Measurements from ENCODE around the gene REEP1. TPM values are rescaled to one million over a fixed set of nuclear protein-coding genes. Genes with fewer than 3 reads are reported as not detected.

The REEP1 gene
- total RNA-seq, 4 donors from 2014 or later = 46.1 to 95.1 (median 74.9) TPM

DNA sequence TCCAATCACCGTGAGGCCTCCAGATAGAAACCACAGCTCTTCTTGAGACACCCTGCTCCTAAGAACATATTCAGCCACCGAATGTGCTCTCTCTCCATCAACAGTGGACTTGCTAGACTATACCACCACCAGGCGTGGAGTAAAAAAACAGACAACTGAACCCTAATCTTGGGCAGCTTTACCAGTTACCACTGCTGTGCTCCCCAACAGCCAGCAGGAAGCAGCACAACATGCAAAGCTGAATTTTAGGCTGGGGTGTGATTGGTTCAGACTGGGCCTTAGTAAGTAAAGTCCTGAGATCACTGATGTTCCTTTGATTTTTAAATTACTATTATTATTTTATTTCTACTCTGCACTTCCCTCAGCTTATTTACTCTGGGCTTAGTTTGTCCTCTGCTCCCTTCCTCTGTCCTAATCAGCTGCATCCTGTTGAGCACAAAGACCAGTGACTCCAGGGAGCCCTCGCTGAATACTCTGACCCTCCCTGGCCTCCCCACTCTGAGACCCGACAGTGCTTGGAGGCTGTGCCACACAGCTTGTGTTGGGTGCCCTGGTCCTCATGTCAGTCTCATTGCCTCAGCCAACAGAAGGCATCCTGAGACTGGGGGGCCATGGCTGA lies 116.3 kb downstream of the REEP1 start:
- peak overlapping the region; percentile 91 to 98 (median 93) for H3K27ac ChIP-seq (replicated peaks in 1 of 4)
- intact Hi-C loops (cut with DNase I) = loop anchor here (2.0 to 5.0 kb wide), 2 partner anchors 76 to 146 kb away; no protein-coding TSS in a partner anchor
- H3K9me3 ChIP-seq = no peaks in the 10 kb centered on the region
- WGBS = 39% methylated on average over 5 of the region's 5 CpGs
- peak; percentile 57 to 60 for TF ChIP-seq POLR2AphosphoS5 (IDR thresholded peaks at IDR 0.05)
- TF ChIP-seq, protein P1, sequence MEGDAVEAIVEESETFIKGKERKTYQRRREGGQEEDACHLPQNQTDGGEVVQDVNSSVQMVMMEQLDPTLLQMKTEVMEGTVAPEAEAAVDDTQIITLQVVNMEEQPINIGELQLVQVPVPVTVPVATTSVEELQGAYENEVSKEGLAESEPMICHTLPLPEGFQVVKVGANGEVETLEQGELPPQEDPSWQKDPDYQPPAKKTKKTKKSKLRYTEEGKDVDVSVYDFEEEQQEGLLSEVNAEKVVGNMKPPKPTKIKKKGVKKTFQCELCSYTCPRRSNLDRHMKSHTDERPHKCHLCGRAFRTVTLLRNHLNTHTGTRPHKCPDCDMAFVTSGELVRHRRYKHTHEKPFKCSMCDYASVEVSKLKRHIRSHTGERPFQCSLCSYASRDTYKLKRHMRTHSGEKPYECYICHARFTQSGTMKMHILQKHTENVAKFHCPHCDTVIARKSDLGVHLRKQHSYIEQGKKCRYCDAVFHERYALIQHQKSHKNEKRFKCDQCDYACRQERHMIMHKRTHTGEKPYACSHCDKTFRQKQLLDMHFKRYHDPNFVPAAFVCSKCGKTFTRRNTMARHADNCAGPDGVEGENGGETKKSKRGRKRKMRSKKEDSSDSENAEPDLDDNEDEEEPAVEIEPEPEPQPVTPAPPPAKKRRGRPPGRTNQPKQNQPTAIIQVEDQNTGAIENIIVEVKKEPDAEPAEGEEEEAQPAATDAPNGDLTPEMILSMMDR (IDR thresholded peaks at IDR 0.05) = peak; percentile 92 to 99 (median 97)
- TF ChIP-seq POLR2A (IDR thresholded peaks at IDR 0.05; ENCODE audit: low read depth) = no peak
- TF ChIP-seq EP300 (IDR thresholded peaks at IDR 0.05) = no peak
- no peaks in the 10 kb centered on the region for H3K27me3 ChIP-seq
- no peak overlapping the region for H3K4me3 ChIP-seq
- no peak for DNase-seq (ENCODE audit: extremely low spot score)
- H3K4me1 ChIP-seq = peaks cover 48 to 56% (median 55%) of the 10 kb centered on the region in 4 donors
- H3K36me3 ChIP-seq = peaks cover 0 to 7% (median 1%) of the 10 kb centered on the region in 4 donors

DNA sequence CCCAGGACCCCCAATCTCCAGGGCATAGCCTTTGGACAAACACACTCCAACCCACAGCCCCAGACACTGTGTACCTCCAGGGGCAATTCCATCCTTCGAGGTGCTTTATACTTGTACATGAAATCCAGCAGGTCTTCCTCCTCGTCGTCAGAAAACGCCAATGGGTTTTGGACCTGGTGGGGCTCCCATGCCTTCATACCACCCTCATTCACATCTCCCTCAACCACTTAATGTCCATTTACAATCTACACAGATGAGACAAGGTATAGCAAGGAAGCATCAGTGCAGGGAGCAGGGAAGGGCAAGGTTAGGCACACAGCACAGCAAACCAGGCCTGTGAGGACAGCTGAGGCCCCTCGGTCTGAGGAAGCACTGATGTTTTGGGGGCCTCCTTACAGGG lies 117.5 kb downstream of the REEP1 start:
- Histone ChIP-seq H3K27ac (replicated peaks in 1 of 4) (peak overlapping the region in 1 of 4 donors; percentile 98), H3K9me3 (no peaks in the 10 kb centered on the region), H3K4me1 (peaks cover 37 to 43% (median 42%) of the 10 kb centered on the region in 4 donors), H3K4me3 (no peak overlapping the region), H3K27me3 (no peaks in the 10 kb centered on the region), H3K36me3 (peaks cover 0 to 15% (median 8%) of the 10 kb centered on the region in 4 donors)
- 86% methylated on average over 5 of the region's 5 CpGs for WGBS
- no peak for DNase-seq (ENCODE audit: extremely low spot score)
- no peak for TF ChIP-seq EP300 (IDR thresholded peaks at IDR 0.05)
- no peak for TF ChIP-seq POLR2AphosphoS5 (IDR thresholded peaks at IDR 0.05)
- intact Hi-C loops (cut with DNase I) = loop anchor here (2.0 to 5.0 kb wide), 2 partner anchors 77 to 147 kb away; no protein-coding TSS in a partner anchor

DNA sequence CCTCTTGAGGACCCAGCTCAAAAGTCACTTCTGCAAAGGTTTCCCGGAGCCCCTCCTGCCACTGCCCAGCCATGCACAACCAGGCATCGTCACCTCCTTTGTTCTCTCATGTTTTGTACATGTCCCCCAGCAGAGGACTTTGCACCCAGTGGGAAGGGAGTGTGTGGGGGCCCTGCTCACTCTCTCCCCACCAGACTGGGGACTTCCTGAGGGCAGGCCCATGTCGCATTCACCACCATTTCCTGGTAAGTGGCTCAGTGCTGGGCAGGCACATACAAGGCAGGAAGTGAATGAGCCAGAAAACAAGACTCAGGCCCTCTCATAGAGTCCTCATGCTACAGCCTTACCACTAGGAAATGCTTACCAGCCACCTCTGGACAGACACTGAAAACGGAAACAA lies 119.3 kb downstream of the REEP1 start:
- TF ChIP-seq, protein P1 (IDR thresholded peaks at IDR 0.05) = no peak
- no peak for TF ChIP-seq POLR2AphosphoS5 (IDR thresholded peaks at IDR 0.05)
- TF ChIP-seq POLR2A (IDR thresholded peaks at IDR 0.05; ENCODE audit: low read depth) = no peak
- no peak for TF ChIP-seq EP300 (IDR thresholded peaks at IDR 0.05)
- DNase-seq (ENCODE audit: extremely low spot score) = no peak
- H3K27me3 ChIP-seq = no peaks in the 10 kb centered on the region
- H3K4me1 ChIP-seq = peaks cover 19 to 42% (median 35%) of the 10 kb centered on the region in 4 donors
- 84% methylated on average over 4 of the region's 4 CpGs for WGBS
- intact Hi-C loops (cut with DNase I) = no loop called here
- no peaks in the 10 kb centered on the region for H3K9me3 ChIP-seq
- no peak overlapping the region for H3K4me3 ChIP-seq
- H3K36me3 ChIP-seq = peaks cover 0 to 18% (median 11%) of the 10 kb centered on the region in 4 donors
- H3K27ac ChIP-seq (replicated peaks in 1 of 4) = no peak overlapping the region

DNA sequence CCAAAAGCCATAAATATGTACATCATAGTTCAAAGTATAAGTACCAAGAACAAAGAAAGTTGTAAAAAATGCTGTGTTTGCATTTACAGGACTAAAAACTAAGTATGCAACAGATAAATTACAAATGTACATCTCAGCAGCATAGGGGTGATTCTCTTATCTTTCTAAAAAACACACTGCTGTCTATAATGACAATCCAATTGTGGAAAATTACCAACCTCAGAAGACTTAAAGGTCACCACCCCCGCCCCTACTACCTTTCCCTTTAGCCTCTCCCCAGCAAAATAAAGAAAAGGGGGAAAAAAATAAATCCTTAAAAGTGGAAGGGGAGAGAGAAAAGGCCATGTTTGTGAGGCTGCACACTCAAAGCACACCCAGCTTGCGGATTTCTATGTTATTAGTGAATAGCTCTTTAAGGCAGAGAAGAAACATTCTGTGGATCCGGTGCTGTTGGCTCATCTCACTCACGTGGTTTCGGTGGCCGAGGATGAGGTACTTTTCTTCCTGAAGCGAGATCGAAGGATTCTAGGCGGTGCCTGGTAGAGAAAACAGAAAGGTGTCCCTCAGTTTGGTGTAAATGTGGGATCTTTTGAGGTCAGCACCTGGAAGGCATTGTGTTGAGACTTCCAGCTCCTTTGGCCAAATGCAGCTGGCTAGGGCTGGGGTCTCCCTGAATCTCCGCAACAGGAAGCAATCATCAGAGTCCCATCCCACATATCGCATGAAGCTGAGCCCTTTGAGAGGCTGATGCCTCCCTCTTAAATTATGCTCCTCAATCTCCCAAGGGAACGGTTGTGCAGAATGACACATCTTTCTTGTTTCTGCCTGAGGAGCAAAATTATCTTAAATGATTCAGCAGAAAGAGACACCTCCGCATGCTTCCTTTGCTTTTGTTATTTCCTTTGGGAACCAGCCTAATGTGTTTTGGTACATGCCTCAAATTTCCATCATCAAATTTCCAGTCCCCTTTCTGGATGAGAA lies 120.6 kb downstream of the REEP1 start:
- no peak overlapping the region for H3K4me3 ChIP-seq
- DNase-seq (ENCODE audit: extremely low spot score) = no peak
- intact Hi-C loops (cut with DNase I) = no loop called here

More for the DNA sequence above, 120.6 kb downstream of the REEP1 start:
- 65% methylated on average over 13 of the region's 13 CpGs for WGBS
- Histone ChIP-seq H3K36me3 (peaks cover 4 to 30% (median 20%) of the 10 kb centered on the region in 4 donors), H3K27ac (replicated peaks in 1 of 4) (peak overlapping the region in 1 of 4 donors; percentile 32), H3K27me3 (no peaks in the 10 kb centered on the region), H3K9me3 (no peaks in the 10 kb centered on the region), H3K4me1 (peaks cover 7 to 32% (median 24%) of the 10 kb centered on the region in 4 donors)
- TF ChIP-seq POLR2A (IDR thresholded peaks at IDR 0.05; ENCODE audit: low read depth) (no peak), EP300 (IDR thresholded peaks at IDR 0.05) (no peak), POLR2AphosphoS5 (IDR thresholded peaks at IDR 0.05) (no peak)
- TF ChIP-seq, protein P1 (IDR thresholded peaks at IDR 0.05) = no peak

Measured in esophagus muscularis mucosa (tissue), 4 donors.